DMS 273 (cell line): ENCODE measurements around the gene SH2D6.
"Not testable (repeated sequence)": the region's sequence is repeated elsewhere in the genome, so short reads cannot be mapped to it uniquely, and the experiment has no call there.

Source experiments
- DNase-seq: peaks from one replicate; lab custom pipeline; 2025; ENCODE audit not compliant: unreplicated experiment; lab: John Stamatoyannopoulos, UW

Gene SH2D6

DNA sequence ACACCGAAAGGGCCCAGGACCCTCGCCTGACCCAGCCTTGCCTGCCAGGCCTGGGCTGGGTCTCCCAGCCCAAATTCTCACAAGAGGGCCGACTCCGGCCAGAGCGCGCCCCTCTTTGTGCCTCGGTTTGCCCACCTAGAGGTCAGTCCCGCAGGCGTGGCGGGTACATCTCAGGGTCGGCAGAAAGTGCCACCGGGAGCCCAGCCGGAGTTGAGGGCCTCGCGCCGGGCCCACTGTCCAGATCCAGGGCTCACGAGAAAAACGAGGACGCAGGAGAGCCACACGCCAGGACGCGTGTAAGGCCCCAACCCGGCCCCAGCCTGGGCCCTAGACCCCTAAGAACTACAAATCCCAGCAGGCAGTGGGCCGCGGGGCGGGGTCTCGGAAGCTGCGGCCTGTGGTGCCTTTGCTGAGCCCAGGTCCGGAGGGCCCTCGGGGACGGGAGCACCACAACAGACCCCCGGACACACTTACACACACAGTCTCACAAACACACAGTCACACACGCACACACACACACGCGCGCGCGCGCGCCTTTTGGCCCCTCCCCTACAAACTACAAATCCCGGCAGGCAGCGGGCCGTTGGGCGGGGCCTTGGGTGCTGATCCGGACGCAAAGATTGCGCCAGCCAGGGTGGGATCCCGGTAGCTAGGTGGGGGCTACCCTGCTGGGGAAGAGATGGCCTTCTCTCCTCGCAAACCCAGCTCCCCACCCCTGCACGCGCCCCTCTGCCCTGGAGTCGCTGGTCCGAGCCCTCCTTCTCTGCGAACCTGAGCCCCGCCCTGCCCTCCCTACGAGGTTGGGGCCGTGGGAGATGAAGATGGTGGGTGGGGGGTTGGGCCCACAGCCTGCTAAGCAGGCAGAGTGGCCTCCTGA, at the start of gene SH2D6:
TSS of gene SH2D6 (plus strand) at position 583 of the 877 bp plus-strand sequence. CDS start 10,752 bp downstream, outside the sequence.
- peak; percentile 96 for DNase-seq

DNA sequence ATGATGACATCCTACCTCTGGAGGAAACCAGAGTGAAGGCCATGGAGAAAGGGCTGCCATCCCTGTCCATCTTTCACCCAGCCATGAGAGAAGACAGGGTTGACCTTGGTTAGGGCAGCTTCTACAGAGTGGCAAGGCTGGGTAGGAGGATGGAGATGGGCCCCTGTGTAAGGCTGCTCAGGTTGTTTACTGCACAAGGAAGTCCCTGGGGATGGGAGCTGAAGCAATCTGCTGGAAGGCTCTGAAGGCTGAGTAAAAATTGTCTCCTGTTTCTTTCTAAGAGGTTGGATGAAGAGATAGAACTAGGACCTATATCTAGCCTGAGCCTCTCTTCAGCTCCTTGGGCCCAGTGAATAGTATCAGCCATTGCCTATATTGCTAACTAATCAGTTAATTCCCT, 49.6 kb upstream of the SH2D6 start:
- DNase-seq, result no peak

DNA sequence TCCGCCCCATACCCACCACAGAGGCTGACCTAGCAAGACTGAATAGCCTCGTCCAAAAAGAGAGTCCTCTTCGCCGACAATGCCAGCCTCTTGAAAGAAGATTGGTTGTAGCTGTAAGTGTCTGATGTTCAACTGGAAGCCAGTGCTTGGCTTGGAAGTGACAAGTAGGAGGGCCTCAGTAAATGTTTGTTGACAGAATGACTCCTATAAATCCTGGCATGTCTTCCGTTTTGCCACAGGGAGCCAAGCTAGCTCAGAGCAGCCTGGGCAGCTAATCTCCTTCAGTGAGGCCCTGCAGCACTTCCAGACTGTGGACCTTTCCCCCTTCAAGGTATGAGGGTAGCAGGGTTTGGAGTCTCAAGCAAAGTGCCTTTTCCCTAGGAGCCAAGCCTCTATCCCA, 49.0 kb upstream of the SH2D6 start:
- no peak for DNase-seq

DNA sequence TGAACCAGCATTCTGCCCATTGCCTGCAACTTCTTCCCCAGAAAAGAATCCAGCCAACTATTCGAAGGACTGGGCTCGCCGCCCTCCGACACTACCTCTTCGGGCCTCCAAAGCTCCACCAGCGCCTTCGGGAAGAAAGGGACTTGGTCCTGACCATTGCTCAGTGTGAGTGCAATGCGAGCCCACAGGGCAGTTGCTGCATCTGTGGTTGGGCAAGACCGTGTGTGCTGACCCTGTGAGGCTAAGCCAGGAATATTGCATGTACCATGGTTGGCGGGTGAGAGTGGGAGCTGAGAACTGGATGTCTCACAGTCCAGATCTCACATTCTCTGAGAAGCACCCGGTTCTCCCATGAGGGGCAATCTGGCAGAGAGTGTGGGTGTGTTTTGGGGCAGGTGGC, 47.5 kb upstream of the SH2D6 start:
- DNase-seq, result no peak

DNA sequence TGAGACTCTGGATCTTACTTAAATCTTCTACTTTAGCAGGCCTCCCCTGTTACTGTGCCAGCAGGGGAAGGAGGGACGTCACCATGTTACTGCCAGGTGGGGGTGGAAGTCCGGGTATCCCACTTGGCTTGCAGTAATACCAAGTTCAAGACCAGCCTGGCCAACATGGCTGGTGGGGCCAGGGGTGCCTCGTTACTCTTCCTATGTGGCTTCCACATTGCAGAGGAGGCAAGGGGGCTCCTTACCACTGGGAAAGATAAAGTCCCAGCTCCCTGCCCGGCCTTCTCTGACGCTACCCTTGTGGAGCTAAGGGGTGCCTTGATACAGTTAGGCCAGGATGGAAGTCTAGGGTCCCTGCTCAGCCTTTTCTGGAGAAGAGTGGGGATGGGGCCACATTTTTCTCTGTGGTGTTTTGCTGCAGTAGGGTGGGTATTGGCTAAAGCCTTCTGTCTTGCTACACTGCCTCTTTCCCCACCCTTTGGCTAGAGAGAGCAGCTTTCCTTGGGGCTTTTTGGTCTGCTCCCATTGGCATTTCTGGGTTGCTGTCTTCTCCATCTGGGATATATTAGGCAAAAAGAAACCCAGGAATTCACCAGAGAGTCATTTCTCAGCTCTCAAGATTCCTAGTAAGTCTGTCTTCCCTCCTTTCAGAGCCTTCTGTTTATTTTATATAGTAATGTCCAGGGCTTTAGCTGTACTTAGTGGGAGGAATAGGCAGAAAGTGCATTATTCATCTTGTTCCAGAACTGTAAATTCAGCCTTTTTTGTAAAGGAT, 42.0 kb upstream of the SH2D6 start:
- no peak for DNase-seq

DNA sequence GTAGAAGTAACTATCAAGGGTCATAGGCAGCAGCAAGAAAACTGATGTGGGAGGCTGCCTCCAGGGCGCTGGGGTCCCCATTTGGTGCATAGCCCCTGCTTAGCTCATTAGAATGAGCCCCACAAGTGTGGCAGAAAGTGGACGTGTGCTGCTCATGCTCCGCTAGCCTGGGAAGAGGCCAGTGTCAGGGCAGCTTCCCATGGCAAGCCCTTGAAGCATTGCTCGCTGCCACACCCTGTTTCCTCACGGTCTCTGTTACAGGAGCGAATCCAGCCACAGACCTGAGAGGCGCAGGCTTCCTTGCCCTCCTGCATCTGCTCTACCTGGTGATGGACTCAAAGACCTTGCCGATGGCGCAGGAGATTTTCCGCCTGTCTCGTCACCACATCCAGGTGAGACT, 41.4 kb upstream of the SH2D6 start:
- no peak for DNase-seq

DNA sequence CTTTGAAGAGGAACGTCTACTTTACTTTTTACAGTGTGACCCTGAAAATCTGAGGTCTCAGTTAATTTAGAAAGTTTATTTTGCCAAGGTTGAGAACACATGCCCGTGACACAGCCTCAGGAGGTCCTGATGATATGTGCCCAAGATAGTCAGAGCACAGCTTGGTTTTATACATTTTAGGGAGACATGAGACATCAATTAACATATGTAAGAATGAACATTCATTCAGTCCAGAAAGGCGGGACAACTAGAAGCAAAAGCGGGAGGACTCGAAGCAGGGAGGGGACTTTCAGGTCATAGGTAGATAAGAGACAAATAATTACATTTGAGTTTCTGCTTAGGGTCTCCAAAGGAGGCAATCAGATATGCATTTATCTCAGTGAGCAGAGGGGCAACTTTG, 40.3 kb upstream of the SH2D6 start:
- no peak for DNase-seq

DNA sequence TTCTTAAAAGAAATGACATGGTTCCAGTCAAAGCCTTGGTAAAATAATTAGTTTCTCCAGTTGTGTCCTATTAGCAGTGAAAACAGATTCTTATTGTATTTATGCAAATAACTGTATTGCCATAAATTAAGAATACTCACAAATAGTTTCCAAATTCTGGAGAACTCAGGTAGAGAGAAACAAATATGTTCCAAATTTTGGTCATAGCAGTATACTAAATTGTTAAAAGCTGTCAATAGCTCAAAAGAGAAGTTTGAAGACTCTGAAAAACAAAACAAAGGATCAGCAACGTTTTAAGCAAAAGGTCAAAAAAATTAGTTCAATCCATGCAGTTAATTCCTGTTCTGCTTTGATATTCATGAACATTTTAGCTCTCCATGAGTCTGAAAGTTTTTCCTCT, 38.5 kb upstream of the SH2D6 start:
- no peak for DNase-seq

DNA sequence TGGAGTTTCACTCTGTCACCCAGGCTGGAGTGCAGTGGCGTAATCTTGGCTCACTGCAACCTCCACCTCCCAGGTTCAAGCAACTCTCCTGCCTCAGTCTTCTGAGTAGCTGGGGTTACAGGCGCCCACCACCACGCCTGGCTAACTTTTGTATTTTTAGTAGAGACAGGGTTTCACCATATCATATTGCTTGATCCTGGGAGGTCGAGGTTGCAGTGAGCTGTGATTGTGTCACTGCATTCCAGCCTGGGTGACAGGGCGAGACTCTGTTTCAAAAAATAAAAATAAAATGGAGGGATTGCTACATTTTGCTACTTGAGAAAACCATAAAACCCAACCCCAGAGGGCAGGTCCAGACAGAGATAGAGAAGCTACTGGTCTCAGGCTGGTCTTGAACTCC, 35.4 kb upstream of the SH2D6 start:
- not testable (repeated sequence) for DNase-seq

DNA sequence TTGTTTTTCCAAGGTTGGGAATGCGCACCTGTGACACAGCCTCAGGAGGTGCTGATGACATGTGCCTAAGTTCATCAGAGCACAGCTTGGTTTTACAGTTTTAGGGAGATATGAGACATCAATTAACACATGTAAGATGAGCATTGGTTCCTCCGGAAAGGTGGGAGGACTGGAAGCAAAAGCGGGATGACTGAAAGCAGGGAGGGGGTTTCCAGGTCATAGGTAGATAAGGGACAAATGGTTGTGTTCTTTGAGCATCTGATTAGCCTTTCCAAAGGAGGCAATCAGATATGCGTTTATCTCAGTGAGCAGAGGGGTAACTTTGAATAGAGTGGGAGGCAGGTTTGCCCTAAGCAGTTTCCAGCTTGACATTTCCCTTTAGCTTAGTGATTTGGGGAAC, 34.7 kb upstream of the SH2D6 start:
- DNase-seq, result no peak

DNA sequence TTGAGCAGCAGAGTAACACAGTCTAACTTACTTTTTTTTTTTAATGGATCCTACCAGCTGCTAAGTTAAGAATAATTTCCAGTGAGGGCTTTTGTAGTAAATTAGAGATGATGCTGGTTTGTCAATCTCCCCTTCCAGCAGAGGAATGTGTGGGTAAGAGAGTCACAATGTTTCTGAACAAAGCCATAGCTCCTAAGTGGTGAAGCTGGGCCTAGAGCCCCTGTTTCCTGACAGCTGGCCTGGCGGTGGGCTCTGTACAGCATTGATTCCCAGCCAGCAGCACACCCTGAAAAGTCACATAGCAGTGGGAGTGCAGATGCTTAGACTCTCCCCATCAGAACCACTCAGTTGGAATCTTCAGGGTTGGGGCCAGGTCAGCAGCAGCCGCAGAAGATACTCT, 32.8 kb upstream of the SH2D6 start:
- no peak for DNase-seq

DNA sequence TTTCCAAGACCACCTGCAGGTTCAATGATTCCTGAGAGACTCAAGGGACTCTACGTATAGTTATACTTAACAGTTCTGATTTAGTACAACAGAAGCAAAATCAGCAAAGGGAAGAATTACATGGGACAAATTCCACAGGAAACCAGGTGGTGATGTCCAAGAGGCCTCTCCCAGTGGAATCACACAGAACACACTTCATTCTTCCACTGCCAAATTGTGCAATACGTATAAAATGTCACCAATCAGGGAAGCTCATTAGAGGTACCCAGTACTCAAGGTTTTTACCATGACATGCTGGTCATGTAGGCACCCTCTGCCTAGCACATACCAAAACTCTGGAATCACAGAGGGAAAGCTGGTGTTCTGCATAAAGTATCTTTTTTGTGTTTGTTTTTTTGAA, 30.8 kb upstream of the SH2D6 start:
- no peak for DNase-seq

DNA sequence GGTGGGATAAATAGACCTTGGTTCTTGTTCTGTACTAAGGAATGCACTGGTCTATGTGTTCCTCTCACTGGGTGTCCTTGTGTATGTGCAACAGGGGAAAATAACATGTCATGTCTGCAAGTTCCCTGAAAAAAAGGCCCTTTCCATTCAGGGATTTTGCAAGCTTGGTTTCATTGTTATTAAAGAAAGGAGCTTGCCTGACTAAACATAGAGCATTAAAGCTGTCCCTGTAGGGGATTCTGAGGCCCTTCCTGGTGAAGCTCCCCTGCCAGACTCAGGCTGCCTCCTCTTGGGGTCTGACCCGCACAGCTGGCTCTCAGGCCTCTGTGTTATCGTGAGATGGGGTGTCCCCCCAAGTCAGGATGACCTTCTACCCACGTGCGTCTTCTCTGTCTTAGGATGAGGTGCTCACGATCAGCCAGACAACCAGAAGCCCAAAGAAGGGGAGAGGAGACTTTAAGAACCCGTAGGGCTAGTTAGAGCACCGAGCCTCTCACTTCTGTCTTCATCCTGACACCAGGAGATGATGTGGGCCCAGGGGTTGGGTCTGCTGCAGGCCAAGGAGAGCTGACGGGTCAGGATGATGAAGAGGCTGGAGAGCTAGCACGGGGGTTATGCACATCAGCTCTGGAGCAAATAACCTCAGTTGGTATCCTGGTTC, 29.5 kb upstream of the SH2D6 start:
- DNase-seq, result no peak

DNA sequence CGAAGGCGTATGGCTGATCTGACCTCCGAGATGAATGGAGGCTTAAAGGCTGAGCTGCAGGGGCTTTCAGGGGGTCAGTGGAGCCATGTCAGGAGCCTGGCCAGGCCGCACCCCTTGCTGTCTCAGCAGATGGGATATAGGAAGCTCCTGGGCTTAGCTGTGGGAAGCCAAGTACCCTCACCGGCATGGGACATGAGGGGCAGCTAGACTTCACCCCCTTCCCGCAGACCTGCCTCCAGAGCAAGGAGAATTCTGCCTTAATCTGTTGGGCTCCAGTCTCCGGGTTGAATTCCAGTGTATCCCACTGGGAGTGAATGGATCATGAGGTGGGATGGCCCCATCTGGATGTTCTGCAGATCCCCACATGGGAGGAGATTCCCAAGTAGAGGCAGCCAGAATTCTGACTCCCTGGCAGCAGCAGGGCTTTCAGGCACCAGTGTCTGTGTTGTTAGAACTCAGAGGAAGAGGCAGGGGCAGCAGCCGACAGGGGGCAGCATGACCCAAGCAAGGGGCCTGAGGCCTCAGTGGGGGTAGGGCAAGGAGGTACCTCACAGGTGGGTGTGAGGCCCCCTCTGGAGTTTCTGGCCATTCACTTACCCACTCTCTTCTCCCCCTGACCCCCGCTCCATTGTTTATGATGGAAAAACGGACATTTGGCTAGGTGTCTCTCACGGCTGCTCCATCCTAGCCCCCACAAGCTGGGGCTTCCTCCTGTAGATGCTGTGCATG, 27.4 kb upstream of the SH2D6 start:
- peak; percentile 79 for DNase-seq

DNA sequence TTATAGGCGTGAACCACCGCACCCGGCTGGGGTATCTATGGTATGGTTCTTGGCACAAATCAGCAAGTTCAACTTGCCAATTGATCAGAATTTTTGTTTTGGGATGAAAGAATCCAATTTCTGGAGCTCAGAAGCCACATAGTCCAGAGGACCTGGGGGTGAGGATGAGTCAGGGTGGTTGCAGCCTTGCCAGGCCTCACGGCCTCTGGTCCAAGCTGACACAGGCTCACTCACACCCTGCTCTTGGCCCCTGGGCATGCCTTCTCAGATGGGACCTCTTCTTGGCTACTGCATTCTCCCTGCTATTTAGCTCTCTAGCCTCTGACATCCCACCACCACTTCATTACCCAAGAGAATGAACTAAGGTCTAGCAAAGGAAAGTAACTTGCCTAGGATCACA, 24.7 kb upstream of the SH2D6 start:
- no peak for DNase-seq

DNA sequence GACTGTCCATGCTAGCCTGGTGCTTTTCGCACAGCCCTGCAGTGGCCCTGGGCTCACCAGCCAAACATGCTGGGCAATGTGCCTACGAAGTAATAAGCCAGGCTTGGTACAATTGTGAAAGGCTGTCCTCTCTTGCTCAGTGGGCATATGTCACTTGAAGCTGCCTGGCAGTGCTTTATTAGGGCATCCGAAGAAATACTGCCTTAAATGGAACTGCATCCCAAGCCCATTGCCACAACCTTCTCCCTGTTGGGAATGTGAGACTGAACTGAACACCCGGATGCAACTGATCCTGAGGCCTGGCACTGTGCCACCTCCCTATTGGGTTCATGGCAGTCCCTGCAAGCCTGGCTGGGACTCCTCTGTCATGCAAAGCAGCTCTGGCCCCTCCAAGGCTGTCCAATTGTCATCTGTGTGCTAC, 24.2 kb upstream of the SH2D6 start:
- DNase-seq, result peak; percentile 58

DNA sequence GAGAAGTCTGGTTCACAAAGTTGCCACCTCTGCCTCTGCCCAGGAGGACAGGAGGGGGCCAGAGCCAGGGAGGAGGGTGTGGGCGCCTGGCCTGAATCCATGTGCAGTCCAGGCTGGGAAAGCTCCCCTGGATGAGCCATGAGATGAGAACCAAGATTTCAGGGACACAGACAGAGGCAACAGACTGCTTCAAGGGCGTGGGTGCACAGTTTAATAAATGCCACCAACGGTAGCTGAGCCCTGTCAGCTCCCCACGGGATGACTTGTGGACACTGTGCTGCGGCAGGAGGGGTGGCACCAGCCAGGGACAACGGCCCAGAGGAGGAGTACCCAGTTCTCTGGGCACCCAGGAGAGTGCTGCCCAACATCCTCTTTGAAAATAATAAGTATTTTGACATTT, 23.5 kb upstream of the SH2D6 start:
- no peak for DNase-seq

DNA sequence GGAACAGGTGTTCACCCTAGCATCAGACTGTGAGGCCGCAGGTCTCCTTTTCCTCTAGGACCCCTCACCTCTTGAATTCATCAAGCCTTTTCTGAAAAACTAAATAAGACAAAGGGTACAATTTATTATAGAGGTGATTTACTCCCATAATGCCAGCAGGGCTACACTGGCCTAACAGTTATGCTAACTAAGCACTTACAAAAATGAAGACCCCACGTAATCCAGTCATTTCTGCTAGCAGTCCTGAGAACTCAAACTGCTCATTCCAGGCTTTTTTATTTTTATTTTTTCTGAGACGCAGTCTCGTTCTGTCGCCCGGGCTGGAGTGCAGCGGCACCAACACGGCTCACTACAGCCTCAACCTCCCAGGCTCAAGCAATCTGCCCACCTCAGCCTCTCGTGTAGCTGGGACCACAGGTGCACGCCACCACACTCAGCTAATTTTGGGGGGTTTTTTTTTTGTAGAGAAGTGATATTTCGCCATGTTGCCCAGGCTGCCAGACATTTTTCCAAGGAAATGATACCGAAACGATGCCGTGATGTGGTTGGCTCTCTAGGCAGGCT, 22.5 kb upstream of the SH2D6 start:
- DNase-seq, result no peak

DNA sequence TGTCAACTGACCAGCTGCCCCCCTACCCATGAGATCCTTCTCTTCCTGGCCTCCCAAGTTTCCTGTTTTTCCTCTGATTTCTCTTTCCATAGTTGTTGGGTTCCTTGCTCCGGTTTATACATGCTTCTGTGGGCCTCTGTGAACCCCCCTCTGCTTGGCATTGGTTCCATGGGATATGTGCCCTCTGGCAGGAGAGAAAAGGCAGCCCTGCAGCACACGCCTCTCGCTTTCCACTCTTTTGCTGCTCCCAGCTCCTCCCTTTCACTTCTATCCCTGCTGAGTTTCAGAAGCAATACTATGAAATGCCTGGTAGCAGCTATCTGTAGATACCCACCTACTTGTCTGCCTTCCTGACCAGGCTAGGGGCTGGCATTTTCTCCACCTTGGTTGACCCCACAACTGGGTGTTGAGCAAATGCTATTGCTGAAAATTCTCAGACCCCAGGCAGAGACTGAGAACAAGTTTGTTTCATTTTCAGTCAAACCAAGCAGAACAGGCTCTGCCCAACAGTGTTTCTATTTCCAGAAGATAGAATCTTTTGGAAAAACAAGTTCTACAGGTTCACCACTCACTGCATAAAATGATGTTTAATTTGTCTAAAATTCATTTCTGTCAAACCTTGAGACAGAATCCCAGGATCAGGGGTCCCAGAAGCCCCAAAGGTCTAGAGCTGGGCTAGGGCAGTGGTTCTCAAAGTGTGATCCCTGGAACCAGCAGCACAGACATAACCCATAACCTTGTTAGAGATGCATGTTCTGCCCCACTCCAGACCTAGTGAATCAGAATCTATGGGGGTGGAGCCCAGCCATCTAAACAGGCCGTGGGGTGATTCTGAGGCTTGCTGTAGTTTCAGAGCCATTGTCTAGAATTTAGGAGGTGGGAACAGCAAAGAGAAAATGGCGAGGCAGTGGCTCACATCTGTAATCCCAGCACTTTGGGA, 21.7 kb upstream of the SH2D6 start:
- no peak for DNase-seq

DNA sequence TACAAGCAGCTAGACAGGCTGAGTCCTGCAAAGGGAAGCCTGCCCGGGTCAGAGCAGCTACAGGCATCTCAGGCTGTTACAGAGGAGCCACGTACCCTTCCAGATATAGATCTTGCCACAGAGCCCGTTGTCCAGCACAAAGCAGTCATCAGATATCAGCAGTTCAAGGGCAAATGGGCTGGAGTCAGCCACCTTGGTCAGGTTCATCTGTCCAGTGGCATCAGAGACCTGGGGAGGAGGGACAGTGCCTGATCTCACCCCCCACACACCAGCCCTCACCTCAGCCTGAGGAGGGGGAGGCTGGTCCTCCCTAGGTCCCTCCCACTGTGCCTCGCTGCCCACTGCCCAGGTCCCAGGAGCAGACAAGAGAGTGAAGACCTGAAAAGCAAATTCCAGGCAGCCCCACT, 20.6 kb upstream of the SH2D6 start:
- DNase-seq, result no peak
